Vagina (tissue), 2 donors: ENCODE results near the gene UNC5B. TPM values are rescaled to one million over a fixed set of nuclear protein-coding genes. Genes with fewer than 3 reads are reported as not detected.

Source experiments
- DNase-seq, 2 donors: peaks; one replicate each; pipeline ENCODE4 v3.0.0-alpha.2; 2017; ENCODE audit errors: extremely low spot score in 2 of 2
- H3K27ac ChIP-seq: fragments of 200-600 bp; sonication (generic); one replicate; pipeline ENCODE4 v1.5.1; 2019
- H3K27me3 ChIP-seq: fragments of 200-600 bp; sonication (generic); one replicate; pipeline ENCODE4 v1.5.1; 2019
- H3K36me3 ChIP-seq, 2 donors: fragments of 200-600 bp; sonication (generic); one replicate each; pipeline ENCODE4 v1.5.1; 2017 to 2019
- H3K4me1 ChIP-seq: fragments of 200-600 bp; sonication (generic); one replicate; pipeline ENCODE4 v1.5.1; 2019
- H3K4me3 ChIP-seq, 2 donors: fragments of 200-600 bp; sonication (generic); 1 replicate in 1 of 2; 2 replicates in 1 of 2; pipeline ENCODE4 v1.5.1; 2016 to 2019
- H3K9me3 ChIP-seq: fragments of 200-600 bp; sonication (generic); one replicate; pipeline ENCODE4 v1.5.1; 2019
- POLR2A ChIP-seq, 2 donors: fragments of 450-650 bp; IDR thresholded peaks; one replicate each; pipeline ENCODE4 v1.6.1; 2017; ENCODE audit warnings: antibody characterized with exemption in 2 of 2, mild to moderate bottlenecking in 2 of 2, moderate library complexity in 2 of 2
- POLR2AphosphoS5 ChIP-seq, 2 donors: sonication (generic); formaldehyde crosslinking; IDR thresholded peaks; one replicate each; pipeline ENCODE4 v1.9.0; 2017; ENCODE audit warnings: antibody characterized with exemption in 2 of 2, mild to moderate bottlenecking in 2 of 2, low read depth in 1 of 2; ENCODE audit not compliant: insufficient read depth in 1 of 2
- intact Hi-C: fragments of 100-400 bp; cut with DNase I; formaldehyde crosslinking; loops from one replicate; pipeline ENCODE4 v1.15.1; 2023
- total RNA-seq: library from RNA; depleted of rRNA; stranded (reverse); fragments of >200 nt; gene quantifications from one replicate; pipeline ENCODE4 v1.2.3, GENCODE V29; 2016
- TF ChIP-seq, protein P1 (sequence below), 3 experiments: fragments of 450-650 bp in 2 of 3; fragments of 200-600 bp in 1 of 3; sonication (generic) in 1 of 3; IDR thresholded peaks; one replicate each; pipeline ENCODE4 v1.5.1; 2017 to 2019; ENCODE audit warnings: antibody characterized with exemption in 3 of 3, mild to moderate bottlenecking in 2 of 3, moderate library complexity in 2 of 3

Gene UNC5B
- total RNA-seq, 1 donor from 2014 or later, result 24.3 TPM

DNA sequence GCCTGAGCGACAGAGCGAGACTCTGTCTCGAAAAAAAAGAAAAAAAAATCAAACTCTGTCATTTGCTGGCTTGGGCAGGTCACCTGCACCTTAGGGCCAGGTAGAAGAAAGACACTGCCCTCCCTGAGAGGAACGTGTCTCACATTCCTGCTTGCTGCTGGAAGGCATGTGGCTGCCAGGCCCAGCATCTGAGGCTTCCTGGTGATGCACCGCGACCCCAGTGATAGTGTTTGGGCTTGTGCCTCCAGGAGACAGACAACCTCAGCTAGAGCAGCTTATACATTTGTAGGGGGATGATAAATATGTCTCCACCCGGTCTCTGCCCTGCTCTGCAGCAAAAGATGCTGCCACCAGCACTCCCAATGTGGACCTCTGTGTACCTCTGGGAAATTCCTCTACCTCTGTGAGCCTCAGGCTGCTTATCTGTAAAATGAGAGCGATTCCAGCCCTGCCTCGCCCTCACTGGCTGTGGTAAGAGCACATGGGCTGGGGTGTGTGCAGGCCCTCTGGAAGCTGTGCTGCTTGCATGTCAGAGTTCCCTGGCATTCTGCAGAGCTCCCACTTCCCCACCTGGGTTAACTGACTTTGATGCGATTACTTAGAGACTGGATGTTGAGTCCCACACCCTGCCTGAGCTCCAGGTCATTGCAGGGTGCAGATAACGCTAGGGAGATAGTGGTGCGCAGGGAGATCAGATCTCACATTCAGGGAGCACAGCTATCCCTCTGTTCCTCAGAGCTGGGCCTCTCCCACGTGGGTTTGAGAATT is 126.5 kb downstream of the UNC5B start:
- Histone ChIP-seq H3K27ac (no peak overlapping the region), H3K27me3 (no peaks in the 10 kb centered on the region), H3K9me3 (no peaks in the 10 kb centered on the region), H3K4me1 (no peaks in the 10 kb centered on the region), H3K4me3 (no peak overlapping the region), H3K36me3 (peaks cover 0 to 9% of the 10 kb centered on the region in 2 donors)
- intact Hi-C loops, result no loop called here
- no peak for TF ChIP-seq POLR2A (IDR thresholded peaks at IDR 0.05)
- TF ChIP-seq, protein P1, sequence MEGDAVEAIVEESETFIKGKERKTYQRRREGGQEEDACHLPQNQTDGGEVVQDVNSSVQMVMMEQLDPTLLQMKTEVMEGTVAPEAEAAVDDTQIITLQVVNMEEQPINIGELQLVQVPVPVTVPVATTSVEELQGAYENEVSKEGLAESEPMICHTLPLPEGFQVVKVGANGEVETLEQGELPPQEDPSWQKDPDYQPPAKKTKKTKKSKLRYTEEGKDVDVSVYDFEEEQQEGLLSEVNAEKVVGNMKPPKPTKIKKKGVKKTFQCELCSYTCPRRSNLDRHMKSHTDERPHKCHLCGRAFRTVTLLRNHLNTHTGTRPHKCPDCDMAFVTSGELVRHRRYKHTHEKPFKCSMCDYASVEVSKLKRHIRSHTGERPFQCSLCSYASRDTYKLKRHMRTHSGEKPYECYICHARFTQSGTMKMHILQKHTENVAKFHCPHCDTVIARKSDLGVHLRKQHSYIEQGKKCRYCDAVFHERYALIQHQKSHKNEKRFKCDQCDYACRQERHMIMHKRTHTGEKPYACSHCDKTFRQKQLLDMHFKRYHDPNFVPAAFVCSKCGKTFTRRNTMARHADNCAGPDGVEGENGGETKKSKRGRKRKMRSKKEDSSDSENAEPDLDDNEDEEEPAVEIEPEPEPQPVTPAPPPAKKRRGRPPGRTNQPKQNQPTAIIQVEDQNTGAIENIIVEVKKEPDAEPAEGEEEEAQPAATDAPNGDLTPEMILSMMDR (IDR thresholded peaks at IDR 0.05), result no peak
- TF ChIP-seq POLR2AphosphoS5 (IDR thresholded peaks at IDR 0.05; ENCODE audit: insufficient read depth in 1 of 2, low read depth in 1 of 2), result no peak
- DNase-seq, result no peak

DNA sequence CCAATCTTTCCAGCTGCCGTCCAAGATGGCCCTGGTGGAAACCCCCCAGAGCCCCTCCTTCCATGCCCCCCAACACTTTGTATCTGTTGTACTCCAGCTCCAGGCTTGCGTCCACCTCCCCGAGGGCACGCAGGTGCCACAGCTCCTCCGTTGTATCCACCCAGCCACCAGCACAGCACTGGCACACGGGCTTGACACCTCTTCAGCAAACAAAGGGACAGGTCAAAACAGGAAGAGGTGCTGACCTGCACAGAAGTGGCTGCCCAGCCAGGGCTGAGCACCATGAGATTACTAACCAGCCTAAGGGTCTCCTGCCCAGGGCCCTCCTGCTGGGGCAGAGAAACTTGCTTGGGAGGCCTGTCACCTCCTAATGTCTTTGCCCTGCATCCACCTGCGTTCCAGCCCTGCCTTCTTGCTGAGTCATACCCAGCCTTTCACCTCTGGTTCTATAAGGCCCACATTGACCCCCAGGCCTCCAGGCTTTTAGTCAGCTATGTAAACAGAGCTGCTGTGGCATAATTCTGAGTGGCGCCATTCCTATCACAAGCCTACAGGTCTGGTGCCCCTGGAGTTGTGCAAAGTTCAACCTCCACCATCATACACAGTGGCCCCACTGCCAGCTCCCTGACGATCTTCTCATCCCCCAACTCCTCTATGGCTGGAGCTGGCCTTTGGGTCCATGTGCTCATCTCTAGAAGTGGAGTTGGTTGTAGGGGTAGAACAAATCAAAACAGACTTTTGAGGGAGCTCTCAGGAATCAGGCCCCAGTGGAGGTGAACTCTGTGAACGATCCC is 127.6 kb downstream of the UNC5B start:
- Histone ChIP-seq H3K9me3 (no peaks in the 10 kb centered on the region), H3K36me3 (peaks cover 0 to 9% of the 10 kb centered on the region in 2 donors), H3K27ac (no peak overlapping the region), H3K27me3 (no peaks in the 10 kb centered on the region), H3K4me3 (no peak overlapping the region), H3K4me1 (no peaks in the 10 kb centered on the region)
- no peak for DNase-seq
- intact Hi-C loops, result no loop called here
- TF ChIP-seq POLR2A (IDR thresholded peaks at IDR 0.05) (no peak), POLR2AphosphoS5 (IDR thresholded peaks at IDR 0.05; ENCODE audit: insufficient read depth in 1 of 2, low read depth in 1 of 2) (no peak)
- TF ChIP-seq, protein P1 (IDR thresholded peaks at IDR 0.05), result no peak

DNA sequence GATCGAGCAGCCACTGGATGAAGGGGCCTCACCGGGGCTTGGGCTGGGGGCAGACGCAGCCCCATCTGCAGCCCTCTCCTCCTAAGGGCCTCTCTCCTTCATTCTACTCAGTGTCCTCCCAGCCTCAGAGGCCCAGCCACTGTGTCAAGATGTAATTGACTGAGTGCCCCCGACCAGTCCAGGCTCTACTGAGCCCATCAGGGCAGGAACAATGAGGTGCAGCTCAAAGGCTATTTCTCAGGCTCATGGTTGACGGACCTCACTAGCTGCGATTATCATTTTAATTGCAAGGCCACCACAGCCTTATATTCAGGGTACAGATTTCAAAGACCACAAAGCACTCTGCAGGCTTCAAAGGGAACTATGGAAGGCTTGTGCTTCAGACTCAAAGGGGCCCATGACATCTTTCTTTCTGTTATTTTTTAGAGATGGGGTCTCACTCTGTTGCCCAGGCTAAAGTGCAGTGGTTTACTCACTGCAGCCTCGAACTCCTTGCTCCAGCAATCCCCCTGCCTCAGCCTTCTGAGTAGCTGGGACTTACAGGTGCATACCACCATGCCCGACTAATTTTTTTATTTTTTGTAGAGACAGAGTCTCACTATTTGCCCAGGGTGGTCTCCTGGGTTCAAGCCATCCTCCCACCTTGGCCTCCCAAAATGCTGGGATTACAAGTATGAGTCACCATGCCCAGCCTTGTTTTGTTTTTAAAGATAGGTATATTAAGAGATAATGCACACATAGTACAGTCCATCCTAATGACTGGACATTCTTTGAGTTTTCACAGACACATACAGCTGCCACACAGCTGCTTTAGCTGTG is 130.4 kb downstream of the UNC5B start:
- no peak overlapping the region for H3K27ac ChIP-seq
- H3K36me3 ChIP-seq, result peaks cover 0 to 9% of the 10 kb centered on the region in 2 donors
- intact Hi-C loops, result no loop called here
- H3K27me3 ChIP-seq, result no peaks in the 10 kb centered on the region
- no peaks in the 10 kb centered on the region for H3K9me3 ChIP-seq
- no peak overlapping the region for H3K4me3 ChIP-seq
- H3K4me1 ChIP-seq, result no peaks in the 10 kb centered on the region
- TF ChIP-seq POLR2AphosphoS5 (IDR thresholded peaks at IDR 0.05; ENCODE audit: insufficient read depth in 1 of 2, low read depth in 1 of 2), result no peak
- no peak for TF ChIP-seq POLR2A (IDR thresholded peaks at IDR 0.05)
- TF ChIP-seq, protein P1 (IDR thresholded peaks at IDR 0.05), result no peak
- DNase-seq, result no peak

DNA sequence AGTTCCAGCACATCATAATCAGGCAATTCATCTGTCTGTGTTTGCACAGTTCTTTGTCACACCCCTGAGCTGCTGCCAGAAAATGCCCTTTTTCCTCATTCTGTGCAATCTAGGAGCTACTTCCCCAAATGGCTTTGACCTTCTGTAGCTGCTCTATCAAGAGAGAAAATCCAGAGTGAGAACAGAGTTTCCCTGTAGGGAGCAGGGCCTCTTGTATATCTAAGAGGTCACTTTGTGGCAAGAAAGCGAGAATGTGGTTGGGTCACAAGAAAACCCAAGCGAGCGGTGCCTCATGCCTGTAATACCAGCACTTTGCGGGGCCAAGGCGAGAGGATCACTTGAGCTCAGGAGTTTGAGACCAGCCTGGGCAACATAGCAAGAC is 131.0 kb downstream of the UNC5B start:
- H3K27me3 ChIP-seq, result no peaks in the 10 kb centered on the region
- intact Hi-C loops, result no loop called here
- no peaks in the 10 kb centered on the region for H3K4me1 ChIP-seq
- no peak overlapping the region for H3K4me3 ChIP-seq
- H3K36me3 ChIP-seq, result peaks cover 0 to 7% of the 10 kb centered on the region in 2 donors
- no peaks in the 10 kb centered on the region for H3K9me3 ChIP-seq
- DNase-seq, result no peak
- TF ChIP-seq, protein P1 (IDR thresholded peaks at IDR 0.05), result no peak
- no peak for TF ChIP-seq POLR2A (IDR thresholded peaks at IDR 0.05)
- no peak for TF ChIP-seq POLR2AphosphoS5 (IDR thresholded peaks at IDR 0.05; ENCODE audit: insufficient read depth in 1 of 2, low read depth in 1 of 2)
- H3K27ac ChIP-seq, result no peak overlapping the region
